K562 (cell line): ENCODE measurements around the gene ELOB. TPM values are rescaled to one million over a fixed set of nuclear protein-coding genes. Genes with fewer than 3 reads are reported as not detected.

Experiments used
- ATAC-seq: fragments of 200-7000 bp; cut with Tn5 transposase; 3 replicates; pipeline ENCODE4 v1.9.1; 2020; ENCODE audit warnings: moderate library complexity
- BruUV-seq: library from RNA; stranded (reverse); fragments of 400-500 nt; replicated peaks from 2 replicates; lab custom pipeline; 2021; lab: Mats Ljungman, UMichigan
- CTCF ChIA-PET: fragments of 300-600 bp; formaldehyde crosslinking; extraction: SDS; loops from one replicate; lab custom pipeline; 2021; ENCODE audit warnings: low intra/inter-chr PET ratio; lab: Yijun Ruan, JAX
- POLR2A ChIA-PET: fragments of 300-600, 350-650 bp; sonication (Branson Sonifier 250); formaldehyde crosslinking; extraction: SDS; loops from one replicate; lab custom pipeline; 2021; ENCODE audit warnings: antibody characterized with exemption, inconsistent platforms; lab: Yijun Ruan, JAX
- DNase-seq, 4 experiments: peaks; one replicate each; pipeline versions ENCODE4 v3.0.0 to v3.0.0-alpha.2; 2011 to 2018; ENCODE audit warnings: low spot score in 3 of 4, mixed read lengths in 3 of 4; ENCODE audit errors: extremely low read depth in 1 of 4
- FAIRE-seq: peaks from 2 replicates; lab custom pipeline; 2011; peaks lifted over from hg19 to GRCh38; lab: Jason Lieb, UNC
- H2AFZ ChIP-seq: 2 replicates; pipeline ENCODE4 v1.6.0; 2011; ENCODE audit warnings: low read depth, low read length, control low read depth, inconsistent platforms
- H3K27ac ChIP-seq: fragments of 200-600 bp; 3 replicates; pipeline ENCODE4 v1.8.0; 2011; ENCODE audit warnings: low read depth, mild to moderate bottlenecking, control low read depth, inconsistent platforms, low read length, moderate library complexity, mixed read lengths; ENCODE audit errors: extremely low read depth
- H3K27me3 ChIP-seq, 2 experiments: fragments of 300-600 bp in 1 of 2; 2 replicates in 1 of 2; 3 replicates in 1 of 2; pipeline versions ENCODE4 v1.6.0 to v1.8.0; 2011; ENCODE audit warnings: inconsistent platforms in 2 of 2, low read length in 2 of 2, mild to moderate bottlenecking in 1 of 2, mixed read lengths in 1 of 2, moderate library complexity in 1 of 2; ENCODE audit not compliant: control insufficient read depth in 2 of 2, insufficient read depth in 2 of 2
- H3K36me3 ChIP-seq: fragments of 300-600 bp; 3 replicates; pipeline ENCODE4 v1.8.0; 2011; ENCODE audit warnings: mild to moderate bottlenecking, low read length, inconsistent platforms; ENCODE audit not compliant: control insufficient read depth, insufficient read depth
- H3K4me1 ChIP-seq, 2 experiments: fragments of 200-600 bp in 1 of 2; replicated peaks in 1 of 2; 2 replicates in 1 of 2; 3 replicates in 1 of 2; pipeline versions ENCODE4 v1.5.1 to v1.8.0; 2011; ENCODE audit warnings: inconsistent platforms in 2 of 2, low read length in 2 of 2, mild to moderate bottlenecking in 1 of 2, mixed read lengths in 1 of 2, moderate library complexity in 1 of 2; ENCODE audit not compliant: control insufficient read depth in 2 of 2, insufficient read depth in 2 of 2
- H3K4me2 ChIP-seq: 2 replicates; pipeline ENCODE4 v1.6.1; 2011; ENCODE audit warnings: low read length, control low read depth, inconsistent platforms, mixed read lengths; ENCODE audit not compliant: insufficient read depth
- H3K4me3 ChIP-seq: fragments of 200-600 bp; sonication (generic), shearing (Covaris generic); 2 replicates; pipeline ENCODE4 v1.5.1; 2016; ENCODE audit warnings: control low read depth, inconsistent platforms
- H3K79me2 ChIP-seq: fragments of 200-600 bp; 3 replicates; pipeline ENCODE4 v1.8.0; 2011; ENCODE audit warnings: low read length, inconsistent platforms; ENCODE audit not compliant: control insufficient read depth, insufficient read depth
- H3K9ac ChIP-seq, 2 experiments: 2 replicates each; pipeline versions ENCODE4 v1.6.0 to v1.6.1; 2011; ENCODE audit warnings: low read depth in 2 of 2, low read length in 2 of 2, control low read depth in 1 of 2, inconsistent platforms in 1 of 2, mild to moderate bottlenecking in 1 of 2, mixed read lengths in 1 of 2; ENCODE audit not compliant: insufficient read depth in 1 of 2
- H3K9me1 ChIP-seq: one replicate; pipeline ENCODE4 v1.6.0; 2011; ENCODE audit warnings: inconsistent platforms, mild to moderate bottlenecking, low read length, moderate library complexity; ENCODE audit not compliant: control insufficient read depth, insufficient read depth
- H3K9me3 ChIP-seq: replicated peaks from 2 replicates; pipeline ENCODE4 v1.5.1; 2011; ENCODE audit warnings: low read depth, low read length, inconsistent platforms; ENCODE audit not compliant: control insufficient read depth, insufficient read depth
- H4K20me1 ChIP-seq: replicated peaks from 2 replicates; pipeline ENCODE4 v1.6.1; 2011; ENCODE audit warnings: low read length, inconsistent platforms, mixed read lengths; ENCODE audit not compliant: control insufficient read depth, insufficient read depth
- BMI1 ChIP-seq: fragments of 150-350 bp; IDR thresholded peaks from 2 replicates; pipeline ENCODE4 v1.6.1; 2014; ENCODE audit warnings: low read length
- KDM1A ChIP-seq, 2 experiments: fragments of 450-650 bp; IDR thresholded peaks; 2 replicates each; pipeline ENCODE4 v1.6.1; 2016; ENCODE audit warnings: mild to moderate bottlenecking in 2 of 2
- NELFE ChIP-seq: IDR thresholded peaks from 2 replicates; pipeline ENCODE4 v1.6.1; 2011; ENCODE audit warnings: mild to moderate bottlenecking; ENCODE audit not compliant: insufficient read depth, insufficient read length
- SAFB2 ChIP-seq: fragments of 200-400 bp; formaldehyde crosslinking; IDR thresholded peaks from 2 replicates; pipeline ENCODE4 v1.6.1; 2018; ENCODE audit warnings: borderline replicate concordance, low read length, low read depth, moderate library complexity; ENCODE audit not compliant: severe bottlenecking
- ZBTB33 ChIP-seq: sonication (generic); formaldehyde crosslinking; IDR thresholded peaks from 2 replicates; pipeline ENCODE4 v1.8.1; 2023; ENCODE audit warnings: mild to moderate bottlenecking, missing genetic modification reagents
- ZNF121 ChIP-seq: sonication (generic); formaldehyde crosslinking; conservative IDR thresholded peaks from 2 replicates; pipeline ENCODE4 v1.8.0; 2022; ENCODE audit warnings: missing genetic modification reagents
- WGBS: fragments of 100-300 bp; shearing (Covaris generic); methylation state at CpG from one replicate; pipeline ENCODE4 v1.1.6; 2016; ENCODE audit warnings: low coverage, mixed read lengths; ENCODE audit not compliant: insufficient coverage; ENCODE audit errors: missing lambda C conversion rate; 5-methylcytosine and 5-hydroxymethylcytosine counted together
- in situ Hi-C: fragments of 300-500 bp; cut with MboI; formaldehyde crosslinking; loops from 4 replicates; pipeline ENCODE4 v1.15.0; 2018; ENCODE audit warnings: inconsistent platforms, mixed read lengths
- intact Hi-C: fragments of 100-400 bp; cut with micrococcal nuclease; formaldehyde crosslinking; loops from 2 replicates; pipeline ENCODE4 v1.14.2; 2022
- polyA plus RNA-seq, 8 experiments: library from polyadenylated mRNA; depleted of rRNA in 4 of 8; stranded (reverse) in 5 of 8; unstranded in 3 of 8; fragments of >200 nt; fragmentation: Nextera tagmentation in 2 of 8; fragmentation: Illumina TruSeq in 1 of 8; extraction: Ambion mirVana in 2 of 8; extraction: Trizol in 1 of 8; gene quantifications; 2 replicates each; pipeline versions ENCODE4 v1.2.1 to v1.2.3, GENCODE V29; 2011 to 2014; ENCODE audit warnings: inconsistent platforms in 1 of 8, missing spikeins in 1 of 8
- total RNA-seq, 7 experiments: library from RNA; depleted of rRNA in 6 of 7; stranded (reverse); fragments of >200 nt in 6 of 7; fragmentation: Illumina TruSeq in 2 of 7; extraction: Trizol in 2 of 7; gene quantifications; 2 replicates each; pipeline versions ENCODE4 v1.2.1 to v1.2.3, GENCODE V29; 2011 to 2021; ENCODE audit warnings: low replicate concordance in 1 of 7

Gene ELOB
- total and polyA plus RNA-seq, 9 of the 15 experiments (the other 6 are each of a cell fraction or from before 2014, with no cell fraction given): 63.2 to 791 (median 237) TPM

- H3K4me2 ChIP-seq: no peak overlapping the region
- H3K36me3 ChIP-seq: no peaks in the 10 kb centered on the region
- ATAC-seq: no peak
- H4K20me1 ChIP-seq: no peaks in the 10 kb centered on the region
- BruUV-seq: no TSS peak
- FAIRE-seq: peak; percentile 32
- no peak overlapping the region for H3K4me3 ChIP-seq
- H3K9me1 ChIP-seq: no peaks in the 10 kb centered on the region
- TF ChIP-seq BMI1: no peak
- TF ChIP-seq NELFE: no peak
- no peak for TF ChIP-seq SAFB2
- peak; percentile 63 for TF ChIP-seq ZBTB33 (CRISPR knock-in tag)
- TF ChIP-seq KDM1A (IDR thresholded peaks at IDR 0.05): 0 out of 4 replicates have a peak, but pooled peaks of 1 of the 2 experiments have one; percentile 10
- peak; percentile 69 for TF ChIP-seq ZNF121 (CRISPR knock-in tag)
- H3K27me3 ChIP-seq: no peaks in the 10 kb centered on the region
- no peak overlapping the region for H3K27ac ChIP-seq
- ChIA-PET CTCF (no interaction called here), POLR2A (interaction anchor here (1.1 kb wide), 1 partner anchor 38 kb away, joined by 3 read pairs; no protein-coding TSS in a partner anchor)
- intact Hi-C loops: no loop called here
- in situ Hi-C loops: no loop called here
- no peaks in the 10 kb centered on the region for H3K9me3 ChIP-seq
- WGBS: 48% methylated on average over 7 of the region's 7 CpGs
- H3K9ac ChIP-seq: no peak overlapping the region; a peak in 1 of 4 replicates
- peaks cover 2 to 28% of the 10 kb centered on the region in 2 experiments; a peak in 3 of 5 replicates for H3K4me1 ChIP-seq
- H2AFZ ChIP-seq: no peak overlapping the region
- no peak for DNase-seq
- no peaks in the 10 kb centered on the region for H3K79me2 ChIP-seq
Observed at GRCh38 chr16:2724088-2724676, 52.9 kb downstream of the ELOB start.
